Measurements from ENCODE around the gene MAP3K5. TPM values are rescaled to one million over a fixed set of nuclear protein-coding genes. Genes with fewer than 3 reads are reported as not detected.

The MAP3K5 gene
- polyA plus RNA-seq, 3 donors: 9.6 to 12.0 (median 11.1) TPM

GRCh38 chr6:136676075-136676474, 116.2 kb downstream of the MAP3K5 start:
- no peak for DNase-seq
- TF ChIP-seq CTCF (IDR thresholded peaks at IDR 0.05): no peak
- WGBS (ENCODE audit: insufficient coverage): no CpG with 5 or more reads among the region's 3 CpGs
- H3K27ac ChIP-seq (ENCODE audit: low read depth in 1 of 2, low read length in 2 of 2): no peak overlapping the region
- Mint-ChIP-seq H3K27ac (no peak overlapping the region), H3K9me3 (peaks cover 0 to 1% (median 0%) of the 10 kb centered on the region in 7 donors), H3K4me3 (no peak overlapping the region), H3K27me3 (ENCODE audit: low read depth in 3 of 3) (no peaks in the 10 kb centered on the region), H3K4me1 (no peaks in the 10 kb centered on the region), H3K36me3 (peaks cover 26 to 45% of the 10 kb centered on the region in 2 donors)
- no peaks in the 10 kb centered on the region for H3K9me3 ChIP-seq (replicated peaks in 1 of 2; ENCODE audit: control insufficient read depth in 1 of 2, insufficient read depth in 1 of 2, low read length in 2 of 2)
- H3K4me3 ChIP-seq (replicated peaks in 1 of 3; ENCODE audit: low read depth in 2 of 3, low read length in 3 of 3): no peak overlapping the region
- peaks cover 5% of the 10 kb centered on the region for H3K79me2 ChIP-seq (ENCODE audit: insufficient read depth, low read length)
- no peak overlapping the region for H3K4me2 ChIP-seq (replicated peaks; ENCODE audit: extremely low read depth, low read length, poor library complexity, severe bottlenecking)
- H3K9ac ChIP-seq (ENCODE audit: insufficient read depth, low read length, poor library complexity, severe bottlenecking): no peak overlapping the region
- peaks cover 29% of the 10 kb centered on the region for H4K20me1 ChIP-seq (ENCODE audit: insufficient read depth, low read length)
- H2AFZ ChIP-seq (ENCODE audit: insufficient read depth, low read depth, low read length, poor library complexity, severe bottlenecking): no peak overlapping the region
- intact Hi-C loops (cut with micrococcal nuclease): no loop called here
- no peaks in the 10 kb centered on the region for H3K4me1 ChIP-seq (ENCODE audit: control insufficient read depth in 1 of 2, insufficient read depth in 2 of 2, low read length in 2 of 2)
- no peaks in the 10 kb centered on the region for H3K27me3 ChIP-seq (ENCODE audit: control insufficient read depth in 2 of 2, insufficient read depth in 2 of 2, low read length in 2 of 2)
- H3K36me3 ChIP-seq (replicated peaks in 1 of 2; ENCODE audit: control insufficient read depth in 1 of 2, insufficient read depth in 2 of 2, low read length in 2 of 2): peaks cover 12 to 28% of the 10 kb centered on the region in 2 donors

- H3K27ac Mint-ChIP-seq: no peak overlapping the region
- peaks cover 32 to 40% of the 10 kb centered on the region in 2 donors for H3K36me3 Mint-ChIP-seq
- no peak overlapping the region for H3K4me3 Mint-ChIP-seq
- Histone ChIP-seq H3K4me3 (replicated peaks in 1 of 3; ENCODE audit: low read depth in 2 of 3, low read length in 3 of 3) (no peak overlapping the region), H2AFZ (ENCODE audit: insufficient read depth, low read depth, low read length, poor library complexity, severe bottlenecking) (no peak overlapping the region), H4K20me1 (ENCODE audit: insufficient read depth, low read length) (peaks cover 9% of the 10 kb centered on the region), H3K36me3 (replicated peaks in 1 of 2; ENCODE audit: control insufficient read depth in 1 of 2, insufficient read depth in 2 of 2, low read length in 2 of 2) (peaks cover 13 to 36% of the 10 kb centered on the region in 2 donors), H3K9ac (ENCODE audit: insufficient read depth, low read length, poor library complexity, severe bottlenecking) (no peak overlapping the region), H3K4me1 (ENCODE audit: control insufficient read depth in 1 of 2, insufficient read depth in 2 of 2, low read length in 2 of 2) (no peaks in the 10 kb centered on the region), H3K4me2 (replicated peaks; ENCODE audit: extremely low read depth, low read length, poor library complexity, severe bottlenecking) (no peak overlapping the region), H3K79me2 (ENCODE audit: insufficient read depth, low read length) (peaks cover 5% of the 10 kb centered on the region), H3K9me3 (replicated peaks in 1 of 2; ENCODE audit: control insufficient read depth in 1 of 2, insufficient read depth in 1 of 2, low read length in 2 of 2) (no peaks in the 10 kb centered on the region), H3K27ac (ENCODE audit: low read depth in 1 of 2, low read length in 2 of 2) (no peak overlapping the region), H3K27me3 (ENCODE audit: control insufficient read depth in 2 of 2, insufficient read depth in 2 of 2, low read length in 2 of 2) (no peaks in the 10 kb centered on the region)
- peaks cover 0 to 1% (median 0%) of the 10 kb centered on the region in 7 donors for H3K9me3 Mint-ChIP-seq
- peaks cover 2% of the 10 kb centered on the region for H3K4me1 Mint-ChIP-seq
- H3K27me3 Mint-ChIP-seq (ENCODE audit: low read depth in 3 of 3): no peaks in the 10 kb centered on the region
- intact Hi-C loops (cut with micrococcal nuclease): no loop called here
- TF ChIP-seq CTCF (IDR thresholded peaks at IDR 0.05): no peak
- DNase-seq: no peak
These were observed 118.7 kb downstream of the MAP3K5 start for GRCh38 chr6:136673571-136673970.

Data from CD14-positive monocyte (primary cell).